HG02610 (cell line): ENCODE results near the gene GLCE.
"Not testable (repeated sequence)": the region's sequence is repeated elsewhere in the genome, so short reads cannot be mapped to it uniquely, and the experiment has no call there.

Experiments used
- ATAC-seq: cut with Tn5 transposase; IDR thresholded peaks from one replicate; pipeline ENCODE4 v1.9.1; 2021; ENCODE audit warnings: mild to moderate bottlenecking, moderate library complexity; ENCODE audit not compliant: unreplicated experiment

Gene GLCE

DNA sequence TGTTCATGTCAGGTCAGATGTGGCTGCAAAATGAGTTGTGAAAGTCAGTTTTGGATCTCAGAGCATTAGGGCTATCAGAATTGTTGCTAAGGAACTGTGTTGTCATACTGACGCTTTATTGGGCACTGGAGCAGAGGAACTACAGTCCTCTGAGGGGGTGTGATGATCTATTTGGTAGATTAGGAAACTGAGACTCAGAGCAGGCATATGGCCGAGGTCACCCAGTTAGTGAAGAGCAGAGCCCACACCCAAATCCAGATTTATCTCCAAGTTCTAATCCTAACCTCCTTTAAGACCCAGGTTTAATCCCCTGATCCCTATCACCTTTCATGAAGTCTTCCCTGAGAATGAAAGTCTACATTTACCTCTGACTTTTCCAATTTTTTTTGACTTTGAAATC is 25.6 kb upstream of the GLCE start:
- ATAC-seq = no peak

DNA sequence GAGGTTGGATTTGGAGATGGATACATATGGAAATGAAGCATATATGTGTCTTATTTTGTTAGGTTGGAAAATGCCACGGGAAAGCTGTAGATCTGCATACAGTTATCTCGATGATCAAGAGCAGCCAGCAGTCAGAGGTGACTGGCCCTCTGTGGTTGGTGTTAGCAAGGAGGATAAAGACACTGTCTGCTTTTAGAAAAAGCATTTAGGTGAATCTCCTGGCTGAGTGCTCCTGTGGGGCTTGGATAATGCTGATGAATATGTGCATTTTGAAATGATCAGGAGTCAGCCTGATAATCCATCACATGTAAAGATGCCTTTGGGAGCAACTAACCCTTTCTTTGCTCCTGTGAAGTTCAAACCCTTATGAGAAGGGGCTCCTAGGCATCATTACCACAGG is 24.9 kb upstream of the GLCE start:
- ATAC-seq = no peak

DNA sequence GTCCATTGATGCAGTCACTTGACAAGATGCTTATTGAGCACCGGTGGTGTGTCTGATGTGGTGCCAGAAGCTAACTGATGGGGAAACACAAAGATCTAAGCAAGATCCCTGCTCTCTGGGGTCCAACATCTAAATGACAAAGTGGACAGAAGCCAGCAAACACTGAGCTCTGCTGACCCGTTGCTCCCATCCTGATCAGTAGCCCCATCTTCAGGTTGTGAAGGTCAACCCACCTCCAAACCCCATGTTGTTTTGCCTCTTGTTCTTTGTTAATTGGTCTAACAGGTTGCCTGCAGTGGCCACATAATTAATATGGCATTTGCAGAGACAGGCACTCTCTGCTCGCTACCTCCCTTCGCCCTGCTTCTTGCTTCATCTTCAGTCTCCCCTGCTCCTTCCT is 21.5 kb upstream of the GLCE start:
- no peak for ATAC-seq

DNA sequence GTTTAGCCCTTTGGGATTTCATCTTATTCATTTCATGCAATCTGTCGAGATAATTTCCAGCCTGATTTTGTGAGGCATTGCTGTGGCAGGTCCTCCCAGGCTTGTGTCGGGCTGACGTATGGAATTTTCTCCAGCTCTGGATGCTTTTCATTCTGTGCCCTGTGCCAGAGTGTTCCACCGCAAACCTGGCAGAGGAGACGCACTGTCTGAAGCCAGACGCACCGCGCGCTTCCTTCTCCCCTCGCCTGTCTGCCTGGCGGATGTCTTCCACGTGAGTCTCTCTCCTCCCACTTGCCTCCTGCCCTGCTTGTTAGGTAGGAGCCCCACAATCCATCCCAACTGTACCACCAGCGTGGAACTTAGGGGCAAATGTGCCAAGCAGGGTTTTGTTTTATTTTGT is 20.1 kb upstream of the GLCE start:
- ATAC-seq = no peak

DNA sequence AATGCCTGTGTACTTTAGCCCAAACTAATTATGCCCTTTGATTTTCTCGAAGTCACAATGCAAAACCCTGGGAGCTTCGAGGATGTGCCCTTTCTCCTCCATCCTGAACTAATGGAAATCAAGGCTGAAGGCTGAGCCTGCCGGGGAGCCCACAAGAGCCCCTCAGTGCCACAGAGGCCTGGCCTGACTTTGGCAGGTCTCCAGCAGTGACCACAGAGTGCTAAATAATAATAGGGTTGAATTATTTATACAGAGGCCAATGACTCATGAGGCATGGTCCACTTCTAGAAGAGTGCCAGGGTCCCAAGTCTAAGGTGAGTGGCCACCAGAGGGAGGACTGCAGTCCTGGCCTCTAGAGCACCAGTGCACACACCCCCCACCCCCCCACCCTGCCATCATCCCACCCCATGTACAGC is 19.1 kb upstream of the GLCE start:
- ATAC-seq = no peak

DNA sequence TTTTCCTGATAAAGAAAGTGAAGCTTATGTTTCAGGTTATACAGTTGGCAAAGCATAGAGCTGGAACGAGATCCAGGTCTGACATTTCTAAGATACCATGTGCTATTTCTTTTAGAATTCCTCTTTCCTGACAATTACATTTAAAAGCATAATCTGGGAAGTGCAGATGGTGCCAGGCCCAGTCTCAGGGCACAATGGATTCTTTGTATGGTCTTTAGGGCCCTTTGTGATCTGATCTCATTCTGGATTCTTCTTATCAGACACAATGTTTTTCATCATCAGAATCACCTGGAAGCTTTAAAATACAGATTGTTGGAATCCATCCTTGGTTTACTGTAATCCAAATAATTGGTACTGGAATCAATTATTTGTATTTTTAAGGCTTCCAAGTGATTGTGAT is 18.6 kb upstream of the GLCE start:
- ATAC-seq = no peak

DNA sequence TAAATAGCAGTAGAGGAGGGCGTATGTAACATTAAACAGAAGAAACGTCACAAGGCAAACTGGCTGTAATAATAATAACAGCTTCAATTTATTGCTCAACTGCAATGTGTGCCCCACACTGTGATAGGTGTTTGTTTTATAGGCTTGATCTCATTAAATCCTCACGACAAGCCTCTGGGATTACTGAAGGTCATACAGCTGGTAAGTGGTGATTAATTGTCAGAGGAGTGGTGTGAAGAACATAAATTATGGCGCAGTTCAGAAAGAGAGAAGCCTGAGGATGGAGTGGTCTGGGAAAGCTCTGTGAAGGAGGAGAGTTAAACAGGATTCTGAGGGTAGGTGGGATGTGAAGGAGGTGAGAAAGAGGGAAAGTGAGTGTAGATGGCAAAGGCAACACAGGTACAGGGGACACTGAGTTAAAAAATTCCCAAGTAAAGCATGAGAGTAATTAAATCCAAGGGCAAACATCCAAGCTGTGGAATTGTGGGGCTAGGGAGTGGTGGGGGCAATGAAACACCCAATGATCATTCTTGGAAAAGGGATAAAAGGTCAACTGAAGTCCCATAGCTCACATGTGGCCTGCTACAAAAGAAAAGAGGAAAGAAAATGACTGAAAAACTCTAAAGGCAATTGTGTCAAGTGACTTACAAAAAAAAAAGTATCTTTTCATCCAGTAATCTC is 16.5 kb upstream of the GLCE start:
- no peak for ATAC-seq

DNA sequence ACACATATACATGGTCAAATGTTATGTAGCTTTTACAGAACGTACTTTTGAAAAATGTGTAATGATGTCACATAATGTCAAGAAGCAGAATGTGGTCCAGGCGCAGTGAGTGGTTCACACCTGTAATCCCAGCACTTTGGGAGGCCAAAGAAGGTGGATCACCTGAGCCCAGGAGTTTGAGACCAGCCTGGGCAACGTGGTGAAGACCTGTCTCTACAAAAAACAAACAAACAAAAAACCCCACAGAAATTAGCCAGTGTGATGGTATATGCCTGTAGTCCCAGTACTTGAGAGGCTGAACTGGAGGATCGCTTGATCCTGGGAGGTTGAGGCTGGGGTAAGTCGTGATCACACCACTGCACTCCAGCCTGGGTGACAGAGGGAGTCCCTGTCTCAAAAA is 15.9 kb upstream of the GLCE start:
- no peak for ATAC-seq

DNA sequence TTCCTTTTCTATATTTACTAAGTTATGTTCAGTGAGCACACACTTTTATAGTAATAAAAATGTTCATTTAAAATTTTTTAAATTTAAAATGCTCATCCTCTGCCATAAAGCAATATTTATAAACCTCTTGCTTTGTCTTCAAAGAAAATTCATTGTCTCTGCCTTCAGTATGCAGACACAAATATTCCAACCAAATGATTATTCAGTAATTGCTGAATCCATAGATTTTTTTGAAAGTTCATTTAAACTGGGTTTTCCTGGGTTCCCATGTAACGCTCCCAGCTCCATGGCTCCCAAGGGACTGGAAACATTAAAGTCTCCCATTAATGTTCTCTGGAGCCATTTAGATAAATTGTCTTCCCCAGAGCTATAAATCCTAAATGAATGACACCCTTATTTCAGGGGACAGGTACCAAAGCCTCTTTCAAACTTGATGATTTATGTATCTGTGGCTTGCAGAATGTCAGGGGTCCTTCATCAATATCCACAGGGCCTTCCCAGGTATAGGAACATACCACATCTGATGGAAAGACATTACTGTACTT is 15.2 kb upstream of the GLCE start:
- ATAC-seq = no peak

DNA sequence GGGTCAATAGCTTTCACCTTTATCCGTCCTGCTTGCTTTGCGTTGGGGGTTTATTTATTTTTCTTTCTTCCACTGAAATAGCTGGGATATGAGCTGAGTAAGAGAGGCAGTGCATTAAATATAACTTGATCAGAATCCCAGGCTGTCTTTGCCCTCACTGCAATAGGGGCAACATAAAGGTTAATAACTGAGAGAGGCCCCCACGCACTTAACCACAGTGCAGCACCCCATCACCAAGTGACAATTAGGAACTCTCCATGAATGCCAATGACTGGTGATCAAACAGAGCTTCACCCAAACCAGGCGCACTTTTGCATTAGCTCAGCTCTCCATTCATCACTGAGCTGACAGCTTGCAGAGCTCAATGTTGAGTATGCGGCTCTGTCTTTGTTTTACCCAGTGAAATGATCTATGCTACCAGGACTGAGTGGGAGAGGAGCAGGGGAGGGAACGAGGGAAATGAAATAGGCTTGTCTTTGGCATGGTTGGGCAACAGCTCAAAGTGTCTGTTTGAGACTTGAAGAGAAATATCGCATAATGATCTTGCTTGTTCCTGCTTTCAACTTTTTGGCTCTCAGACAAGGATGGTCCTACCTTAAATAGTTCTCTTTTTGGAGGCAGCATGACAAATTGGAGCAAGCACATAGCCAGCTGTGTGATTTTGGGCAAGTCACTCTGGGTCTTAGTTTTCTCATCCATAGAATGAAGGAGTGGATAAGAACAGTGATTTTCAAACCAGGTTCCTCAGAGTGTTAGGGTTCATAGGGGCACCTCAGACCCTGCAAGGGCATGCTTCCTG is 14.5 kb upstream of the GLCE start:
- ATAC-seq = no peak

DNA sequence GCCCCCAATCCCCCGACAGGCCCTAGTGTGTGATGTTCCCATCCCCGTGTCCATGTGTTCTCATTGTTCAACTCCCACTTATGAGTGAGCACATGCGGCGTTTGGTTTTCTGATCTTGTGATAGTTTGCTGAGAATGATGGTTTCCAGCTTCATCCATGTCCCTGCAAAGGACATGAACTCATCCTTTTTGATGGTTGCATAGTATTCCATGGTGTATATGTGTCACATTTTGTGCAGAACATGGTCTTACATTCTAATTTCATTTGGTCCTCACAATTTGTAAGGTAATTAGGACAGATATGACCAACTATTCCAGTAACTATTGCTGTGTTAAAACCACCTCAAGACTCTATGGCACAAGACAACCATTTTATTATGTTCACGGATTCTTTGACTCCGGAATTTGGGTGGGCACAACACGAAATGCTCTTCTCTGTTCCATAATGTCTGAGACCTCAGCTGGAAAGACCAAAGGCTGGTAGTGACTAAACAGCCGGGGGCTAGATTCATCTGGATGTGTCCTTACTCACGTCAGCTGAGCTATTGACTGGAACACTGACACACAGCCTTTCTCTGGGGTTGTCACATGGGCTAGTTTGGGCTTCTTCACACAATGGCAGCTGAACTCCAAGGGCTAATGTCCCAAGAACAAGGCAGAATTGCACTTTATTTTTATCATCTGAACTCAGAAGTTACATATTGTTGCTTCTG is 13.6 kb upstream of the GLCE start:
- ATAC-seq = no peak

DNA sequence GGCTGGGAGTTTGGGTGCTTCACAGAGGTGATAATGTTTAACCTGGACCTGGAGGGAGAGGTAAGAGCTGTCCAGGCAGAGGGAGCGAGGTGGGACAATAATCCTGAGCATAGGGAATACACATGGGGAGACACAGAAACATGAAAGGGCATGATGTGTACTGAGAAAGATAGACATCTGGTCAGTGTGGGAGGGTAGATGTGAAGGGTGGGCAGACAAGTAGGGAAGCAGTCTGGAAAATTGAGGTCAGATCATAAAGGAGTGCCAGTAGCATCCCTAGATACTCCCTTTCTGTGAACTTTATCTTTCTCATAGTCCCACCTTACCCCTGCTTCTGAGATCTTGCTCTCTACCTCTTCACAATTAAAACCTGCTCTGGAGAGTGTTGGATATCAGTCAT is 12.0 kb upstream of the GLCE start:
- no peak for ATAC-seq

DNA sequence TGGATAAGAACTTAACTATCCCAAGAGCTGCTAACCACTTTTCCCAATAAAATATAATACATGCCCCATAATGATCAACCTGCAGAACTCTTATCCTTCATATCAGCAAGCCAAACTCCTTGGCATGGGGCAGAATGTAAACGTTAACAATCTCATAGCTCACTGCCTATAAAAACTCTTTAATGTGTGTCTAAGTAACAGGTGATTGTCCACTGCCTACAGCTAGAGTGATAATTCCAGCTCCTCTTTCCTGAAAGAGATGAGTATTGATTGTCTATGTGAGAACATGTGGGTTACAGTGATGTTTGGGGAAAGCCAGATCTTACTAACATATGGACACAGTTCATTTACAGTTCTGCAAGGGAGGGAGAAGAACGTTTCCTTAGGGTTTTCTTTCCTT is 11.3 kb upstream of the GLCE start:
- no peak for ATAC-seq

DNA sequence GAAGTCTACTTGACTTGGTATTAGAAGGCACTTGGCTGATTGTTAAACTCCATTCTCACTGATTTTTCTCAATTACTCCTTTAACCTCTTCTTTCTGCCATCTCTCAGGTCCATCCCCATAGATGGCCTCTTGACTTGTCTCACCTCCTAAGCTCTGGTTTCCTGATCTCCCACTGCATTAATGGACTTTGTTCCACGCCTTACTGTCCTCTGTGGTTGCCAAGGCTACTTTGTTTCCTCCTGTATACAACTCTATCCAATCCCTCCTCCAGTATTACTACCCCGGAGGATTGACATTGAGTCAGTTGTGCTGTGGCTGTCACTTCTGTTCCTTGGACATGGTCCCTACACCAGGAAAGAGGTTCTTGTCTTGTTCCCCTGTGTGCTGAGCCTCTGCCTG is 10.6 kb upstream of the GLCE start:
- ATAC-seq = no peak

DNA sequence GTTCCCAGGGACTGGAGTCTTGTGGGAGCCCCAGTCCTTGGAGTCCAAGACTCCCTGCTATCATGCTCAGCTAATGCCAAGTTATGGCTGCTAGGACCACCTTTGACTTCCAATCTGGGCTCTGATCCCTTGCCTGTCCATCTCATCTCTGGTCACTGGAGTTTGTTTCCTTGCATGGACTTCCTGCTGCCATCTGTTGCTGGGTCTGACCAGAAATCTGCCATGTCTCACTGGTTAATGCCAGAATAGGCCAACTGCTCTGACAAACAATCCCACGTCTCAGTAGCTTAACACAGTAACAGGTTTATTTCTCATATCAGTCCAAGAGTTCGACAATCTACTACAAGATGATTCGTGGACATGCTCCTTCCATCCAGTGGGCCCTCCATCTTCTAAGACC is 10.1 kb upstream of the GLCE start:
- ATAC-seq = no peak

DNA sequence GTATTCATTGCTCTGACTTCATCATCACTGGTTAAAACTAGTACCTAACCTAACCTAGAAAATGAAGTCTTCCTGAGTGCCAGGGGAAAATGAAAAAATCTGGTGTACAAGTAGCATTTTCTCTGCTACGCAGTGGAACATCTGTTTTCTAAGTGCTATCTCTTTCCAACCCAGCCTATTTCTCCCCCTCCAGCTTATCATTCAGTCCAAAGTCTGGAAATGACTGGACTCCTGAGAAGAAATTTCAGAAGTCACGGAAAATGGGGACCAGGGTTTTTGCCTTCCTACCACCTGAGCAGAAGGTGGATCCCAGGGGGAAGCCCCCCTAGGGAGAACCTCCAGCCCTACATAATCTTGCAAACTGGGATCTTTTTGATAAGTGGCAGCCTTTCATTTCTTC is 9.6 kb upstream of the GLCE start:
- ATAC-seq = no peak

DNA sequence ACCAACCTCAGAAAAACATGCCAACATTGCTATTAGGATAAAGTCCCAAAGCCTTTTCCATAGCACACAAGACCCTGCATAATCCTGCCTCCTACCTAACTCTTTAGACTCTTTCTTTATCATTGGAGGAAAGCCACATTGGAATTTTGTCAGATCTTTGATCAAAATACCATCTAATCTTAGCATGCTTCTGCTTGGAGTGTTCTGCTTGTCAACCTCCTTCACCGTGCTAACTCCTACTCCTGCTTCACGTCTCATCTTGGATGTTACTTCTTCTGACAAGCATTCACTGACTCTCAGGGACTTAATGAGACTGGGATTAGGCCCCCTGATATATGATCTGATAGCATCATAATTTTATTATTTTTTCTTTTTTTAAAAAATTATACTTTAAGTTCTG is 7.4 kb upstream of the GLCE start:
- ATAC-seq = no peak

DNA sequence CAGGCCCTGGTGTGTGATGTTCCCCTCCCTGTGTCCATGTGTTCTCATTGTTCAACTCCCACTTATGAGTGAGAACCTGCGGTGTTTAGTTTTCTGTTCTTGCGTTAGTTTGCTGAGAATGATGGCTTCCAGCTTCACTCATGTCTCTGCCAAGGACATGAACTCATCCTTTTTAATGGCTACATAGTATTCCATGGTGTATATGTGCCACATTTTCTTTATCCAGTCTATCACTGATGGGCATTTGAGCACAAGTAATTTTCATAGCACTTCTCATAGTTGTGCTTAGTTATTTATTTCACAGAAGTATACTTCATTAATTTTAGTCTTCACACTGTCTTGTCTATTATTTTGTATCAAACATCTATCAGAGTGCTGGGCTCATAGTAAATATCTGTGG is 6.8 kb upstream of the GLCE start:
- not testable (repeated sequence) for ATAC-seq

DNA sequence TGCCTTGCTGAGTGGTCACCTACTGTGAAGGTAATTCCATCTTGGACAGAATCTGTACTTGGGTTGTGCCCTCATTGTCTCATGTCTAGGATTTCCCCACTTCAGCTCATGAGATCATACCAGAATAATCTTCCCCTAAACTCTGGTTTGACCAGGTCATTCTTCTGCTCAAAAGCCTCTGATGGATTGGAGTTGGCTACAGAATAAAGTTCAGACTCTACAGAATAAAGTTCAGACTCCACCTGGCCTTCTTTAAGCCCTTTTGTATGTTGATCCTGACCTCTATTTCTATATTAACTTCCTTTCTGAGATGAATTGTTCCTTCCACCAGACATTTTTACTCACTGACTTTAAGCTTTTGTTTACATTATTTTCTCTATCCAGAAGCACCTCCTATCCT is 6.4 kb upstream of the GLCE start:
- ATAC-seq = no peak

DNA sequence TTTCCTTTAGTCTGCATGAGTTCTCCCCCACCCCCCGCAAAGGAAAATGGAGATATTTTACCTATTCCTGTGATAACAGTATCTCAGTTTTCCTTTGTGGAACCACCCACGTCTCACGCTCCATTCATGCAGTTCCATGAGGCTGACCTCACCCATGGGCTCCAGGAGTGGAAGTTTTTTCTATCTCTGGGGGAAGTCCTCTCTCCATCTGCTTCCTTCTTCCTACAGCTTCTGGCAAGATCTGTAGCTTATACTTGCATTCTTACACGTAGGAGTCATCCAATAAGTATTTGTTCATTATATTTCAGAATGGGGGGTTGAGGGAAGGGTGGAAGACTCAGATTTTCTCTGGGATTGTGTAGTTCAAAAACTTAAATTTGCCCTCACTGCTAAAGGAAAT is 5.8 kb upstream of the GLCE start:
- ATAC-seq = no peak

DNA sequence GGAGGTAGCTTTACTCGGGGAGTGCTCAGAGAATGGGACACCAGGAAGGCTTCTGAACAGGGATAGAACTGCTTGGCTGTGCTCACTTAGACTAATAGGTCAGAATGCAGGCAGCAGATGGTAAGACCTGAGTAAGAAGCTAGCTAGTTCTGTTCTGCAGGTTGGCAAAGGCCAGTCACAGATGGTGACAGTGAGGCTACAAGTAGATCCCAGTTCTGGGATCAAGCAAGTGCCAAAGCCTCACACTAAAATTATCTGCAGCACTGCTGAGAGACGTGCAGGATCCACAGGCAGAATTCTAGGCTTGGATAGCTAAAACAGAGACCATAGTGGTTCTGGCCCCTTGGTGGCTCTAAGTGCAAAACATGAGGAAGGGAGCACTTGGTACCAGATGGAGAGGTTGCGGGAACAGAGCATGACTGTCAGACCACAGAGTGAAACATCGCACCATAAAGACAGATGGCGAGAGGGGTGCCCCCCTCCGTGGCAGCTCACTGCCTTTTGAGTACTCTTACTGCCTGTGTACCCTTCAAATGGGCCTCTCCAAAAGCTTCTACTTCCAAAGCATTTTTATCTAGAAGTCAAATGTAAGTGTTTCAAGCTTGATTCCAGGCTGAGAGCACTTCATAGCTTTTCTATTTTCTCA is 3.6 kb upstream of the GLCE start:
- no peak for ATAC-seq
